GM18858 (cell line): ENCODE data around the gene TMEM125.

Source experiments
- ATAC-seq: cut with Tn5 transposase; IDR thresholded peaks from one replicate; pipeline ENCODE4 v1.9.1; 2021; ENCODE audit not compliant: unreplicated experiment

TMEM125 gene

DNA sequence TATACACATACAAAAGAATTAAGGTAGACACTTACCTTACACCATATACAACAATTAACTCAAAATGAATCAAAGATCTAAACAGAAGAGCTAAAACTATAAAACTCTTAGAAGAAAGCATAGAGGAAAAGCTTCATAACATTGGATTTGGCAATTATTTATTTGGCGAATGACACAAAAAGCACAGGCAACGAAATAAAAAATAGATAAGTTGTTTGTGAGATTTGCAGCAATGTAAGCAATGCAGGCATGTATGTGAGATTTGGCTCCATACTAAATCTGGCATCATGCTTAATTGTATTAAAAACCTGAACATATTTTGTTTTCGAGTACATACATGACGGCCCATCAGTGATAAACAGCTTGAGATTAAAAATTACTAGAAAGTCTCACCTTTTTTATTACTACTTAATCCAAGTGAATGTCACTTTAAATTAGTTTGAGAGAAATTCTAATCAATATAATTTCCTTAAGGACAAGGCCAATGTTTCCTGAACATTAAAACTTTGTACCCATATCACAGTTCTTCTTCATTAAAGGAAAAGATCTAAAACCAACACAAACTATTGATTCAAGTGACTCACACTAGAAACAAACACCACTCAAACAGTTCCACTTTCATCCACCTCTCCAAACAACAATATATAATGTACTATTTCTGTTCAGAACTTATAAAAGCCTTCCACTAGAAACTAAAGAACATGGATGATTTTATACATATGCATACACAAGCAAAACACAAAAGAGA lies 23.1 kb upstream of the TMEM125 start:
- ATAC-seq, result no peak

GRCh38 chr1:43247256-43247921 lies 22.4 kb upstream of the TMEM125 start:
- ATAC-seq, result no peak

DNA sequence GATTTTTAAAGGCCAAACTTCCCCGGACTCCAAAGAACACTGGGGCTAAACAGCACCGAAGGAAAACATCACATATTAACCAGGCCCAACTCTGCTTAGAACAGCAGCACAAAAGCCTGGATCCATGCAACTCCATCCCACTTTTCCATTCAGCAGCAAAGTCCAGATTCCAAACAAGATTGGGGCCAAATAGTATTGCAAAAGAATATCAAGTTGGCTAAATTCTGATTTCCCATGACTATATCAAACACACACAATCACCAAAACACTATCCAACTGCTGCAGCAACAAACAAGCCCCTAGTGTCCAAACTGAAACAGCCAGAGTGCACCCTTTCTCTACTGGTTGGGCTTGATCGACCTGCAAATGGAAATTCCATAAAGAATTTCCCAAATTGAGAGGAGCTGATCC lies 19.4 kb upstream of the TMEM125 start:
- no peak for ATAC-seq

DNA sequence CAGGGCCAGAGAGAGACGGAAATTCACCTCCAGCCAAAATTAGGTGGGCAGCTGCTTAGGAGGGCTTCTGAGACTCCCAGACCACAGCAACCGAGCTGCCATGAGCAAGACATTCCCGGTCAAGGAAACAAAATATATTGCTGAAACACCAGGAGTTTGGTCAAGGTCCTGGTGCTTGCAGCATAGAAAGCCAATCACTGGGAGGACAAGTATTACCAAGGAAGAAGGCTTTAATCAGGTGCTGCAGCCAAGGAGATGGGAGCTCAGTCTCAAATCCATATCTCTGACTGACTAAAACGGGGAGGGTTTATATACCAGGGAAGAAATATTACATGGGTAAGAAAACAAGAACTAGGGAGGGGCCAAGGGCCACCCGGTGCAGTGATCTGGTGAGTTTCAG lies 18.8 kb upstream of the TMEM125 start:
- no peak for ATAC-seq

GRCh38 chr1:43252225-43252624 lies 17.6 kb upstream of the TMEM125 start:
- no peak for ATAC-seq

DNA sequence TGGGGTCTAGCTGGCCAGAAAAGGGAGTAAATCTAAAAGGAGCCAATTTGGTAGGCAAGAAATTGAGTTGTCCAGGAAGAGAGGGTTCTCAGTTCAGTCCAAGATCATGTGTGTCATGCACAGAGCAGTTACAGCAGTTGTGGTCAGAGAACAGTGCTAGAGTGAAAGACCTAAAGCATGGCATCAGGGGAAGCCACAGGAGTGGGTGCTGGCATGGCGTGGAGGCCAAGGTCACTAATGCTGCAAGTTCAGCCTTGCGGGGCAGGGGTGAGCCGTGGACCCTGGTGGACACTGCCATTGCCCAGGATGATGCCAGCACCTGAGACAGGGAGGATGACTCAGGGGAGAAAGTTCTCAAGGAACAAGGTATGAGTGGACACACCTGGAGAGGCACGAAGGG lies 16.6 kb upstream of the TMEM125 start:
- no peak for ATAC-seq

DNA sequence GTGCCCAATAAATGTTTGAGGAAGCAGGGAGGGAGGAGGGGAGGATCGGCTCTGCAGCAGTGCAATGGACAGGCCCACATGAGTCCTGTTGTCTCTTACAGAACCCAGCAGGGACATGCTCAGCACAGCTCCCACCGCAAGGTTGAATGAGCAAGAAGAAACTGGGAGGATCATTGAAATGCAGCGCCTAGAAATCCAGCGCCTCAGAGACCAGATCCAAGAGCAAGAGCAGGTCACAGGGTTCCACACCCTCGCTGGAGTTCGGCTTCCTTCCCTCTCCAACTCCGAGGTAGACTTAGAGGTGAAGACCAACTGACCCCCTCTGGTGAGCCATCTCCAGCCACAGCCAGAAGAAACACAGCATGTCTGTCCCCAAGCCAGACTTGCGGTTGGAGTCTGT lies 15.9 kb upstream of the TMEM125 start:
- ATAC-seq, result no peak

GRCh38 chr1:43255438-43256210 lies 14.2 kb upstream of the TMEM125 start:
- ATAC-seq, result no peak

GRCh38 chr1:43256675-43257570 lies 12.9 kb upstream of the TMEM125 start:
- ATAC-seq, result no peak

- no peak for ATAC-seq
Observed at GRCh38 chr1:43258370-43258769, 11.4 kb upstream of the TMEM125 start.

- no peak for ATAC-seq
Observed at GRCh38 chr1:43265431-43265830, 4.4 kb upstream of the TMEM125 start.

- no peak for ATAC-seq
Observed at GRCh38 chr1:43266881-43267280, 2.9 kb upstream of the TMEM125 start.

- no peak for ATAC-seq
Observed at GRCh38 chr1:43267291-43267805, 2.4 kb upstream of the TMEM125 start.

DNA sequence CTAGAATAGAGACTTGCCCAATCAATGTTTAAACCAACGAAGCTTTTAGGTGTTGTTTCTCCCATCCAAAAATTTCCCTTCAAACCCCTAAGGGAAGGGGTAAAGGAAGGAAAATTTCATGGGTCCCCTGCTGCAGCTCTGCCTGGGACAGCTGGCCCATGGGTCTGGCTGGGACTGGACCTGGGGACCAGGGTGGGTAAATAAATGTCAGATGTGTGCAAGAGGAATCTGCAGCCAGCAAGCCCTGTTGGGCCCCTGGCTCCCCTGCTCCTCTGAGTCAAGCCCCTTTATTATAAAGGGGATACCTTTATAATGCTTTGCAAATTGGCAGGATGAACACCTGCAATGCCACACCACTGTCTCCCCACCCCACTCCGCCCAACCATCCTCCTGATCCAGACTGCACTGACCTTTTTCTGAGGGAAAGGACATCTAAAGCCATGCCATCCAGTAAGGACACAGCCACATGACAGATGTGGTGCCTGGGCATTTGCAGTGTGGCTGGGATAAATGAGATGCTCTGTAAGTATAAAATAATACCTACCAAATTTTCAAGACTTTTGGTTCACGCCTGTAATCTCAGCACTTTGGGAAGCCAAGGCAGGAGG lies 1.9 kb upstream of the TMEM125 start:
- ATAC-seq, result no peak

GRCh38 chr1:43270421-43271095 lies 775 bp downstream of the TMEM125 start:
- no peak for ATAC-seq

GRCh38 chr1:43271186-43272118 lies 1.7 kb downstream of the TMEM125 start:
- no peak for ATAC-seq

- ATAC-seq, result no peak
Observed at GRCh38 chr1:43272161-43272560, 2.4 kb downstream of the TMEM125 start.
